H4 (cell line): ENCODE data around the gene ZCCHC9. TPM values are rescaled to one million over a fixed set of nuclear protein-coding genes. Genes with fewer than 3 reads are reported as not detected.
"Not testable (repeated sequence)": the region's sequence is repeated elsewhere in the genome, so short reads cannot be mapped to it uniquely, and the experiment has no call there.

ENCODE experiments used
- DNase-seq: peaks from one replicate; pipeline ENCODE4 v3.0.0-alpha.2; 2015; ENCODE audit warnings: low spot score
- total RNA-seq: library from RNA; depleted of rRNA; stranded (reverse); fragments of >200 nt; shearing (Covaris generic); gene quantifications from 2 replicates; pipeline ENCODE4 v1.2.3, GENCODE V29; 2014; rRNA removed

Gene ZCCHC9, protein sequence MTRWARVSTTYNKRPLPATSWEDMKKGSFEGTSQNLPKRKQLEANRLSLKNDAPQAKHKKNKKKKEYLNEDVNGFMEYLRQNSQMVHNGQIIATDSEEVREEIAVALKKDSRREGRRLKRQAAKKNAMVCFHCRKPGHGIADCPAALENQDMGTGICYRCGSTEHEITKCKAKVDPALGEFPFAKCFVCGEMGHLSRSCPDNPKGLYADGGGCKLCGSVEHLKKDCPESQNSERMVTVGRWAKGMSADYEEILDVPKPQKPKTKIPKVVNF
- total RNA-seq = 19.9 and 22.3 TPM in 2 replicates

DNA sequence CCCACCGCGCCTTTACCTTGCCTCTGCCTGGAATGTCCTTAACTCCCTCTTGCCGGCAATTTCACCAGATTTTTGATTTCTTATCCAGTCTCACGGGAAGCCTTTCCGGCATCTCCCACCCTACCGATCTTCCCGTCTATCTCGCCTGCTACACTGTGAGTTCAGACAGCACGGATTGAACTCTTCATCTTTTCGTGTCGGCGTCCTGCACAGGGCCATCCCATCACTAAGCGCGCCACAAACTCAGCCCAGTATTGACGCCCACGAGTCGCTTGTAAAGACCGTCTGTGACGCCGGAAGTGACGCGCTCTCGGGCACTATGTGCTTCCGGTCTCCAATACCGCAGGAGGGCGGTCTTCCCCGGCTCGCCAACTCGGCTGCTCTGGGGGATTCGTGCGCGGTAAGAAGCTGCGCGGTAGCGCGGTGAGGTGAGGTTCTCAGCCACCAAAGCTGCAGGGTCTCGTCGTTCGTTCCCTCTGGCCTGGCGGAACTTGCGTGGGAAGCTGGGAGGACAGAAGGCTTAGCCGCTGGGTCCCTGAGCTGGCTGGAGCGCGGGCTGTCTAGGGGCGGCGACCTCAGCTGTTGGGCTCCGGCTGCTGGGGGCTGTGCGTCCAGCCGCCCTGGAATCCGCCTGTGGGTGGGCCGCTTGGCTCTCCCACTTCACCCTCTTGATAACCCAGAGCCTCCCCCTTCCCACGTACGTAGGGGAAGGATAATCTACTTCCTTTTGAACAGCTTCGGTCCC lies at the start of gene ZCCHC9:
TSS of gene ZCCHC9 (plus strand) at position 317 of the 745 bp plus-strand sequence. CDS start 3,171 bp downstream, outside the sequence.
- DNase-seq = peak; percentile 91

- no peak for DNase-seq
Measured at GRCh38 chr5:81251922-81252321, 49.5 kb upstream of the ZCCHC9 start.

GRCh38 chr5:81252904-81253303 lies 48.5 kb upstream of the ZCCHC9 start:
- no peak for DNase-seq

- no peak for DNase-seq
Measured at GRCh38 chr5:81253875-81254274, 47.5 kb upstream of the ZCCHC9 start.

GRCh38 chr5:81254886-81255559 lies 46.4 kb upstream of the ZCCHC9 start:
- no peak for DNase-seq

- no peak for DNase-seq
Measured at GRCh38 chr5:81256766-81257165, 44.6 kb upstream of the ZCCHC9 start.

DNA sequence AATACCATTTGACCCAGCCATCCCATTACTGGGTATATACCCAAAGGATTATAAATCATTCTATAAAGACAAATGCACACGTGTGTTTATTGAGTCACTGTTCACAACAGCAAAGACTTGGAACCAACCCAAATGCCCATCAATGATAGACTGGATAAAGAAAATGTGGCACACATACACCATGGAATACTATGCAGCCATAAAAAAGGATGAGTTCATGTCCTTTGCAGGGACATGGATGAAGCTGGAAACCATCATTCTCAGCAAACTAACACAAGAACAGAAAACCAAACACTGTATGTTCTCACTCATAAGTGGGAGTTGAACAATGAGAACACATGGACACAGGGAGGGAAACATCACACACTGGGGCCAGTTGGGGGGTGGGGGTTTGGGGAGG lies 38.6 kb upstream of the ZCCHC9 start:
- not testable (repeated sequence) for DNase-seq

DNA sequence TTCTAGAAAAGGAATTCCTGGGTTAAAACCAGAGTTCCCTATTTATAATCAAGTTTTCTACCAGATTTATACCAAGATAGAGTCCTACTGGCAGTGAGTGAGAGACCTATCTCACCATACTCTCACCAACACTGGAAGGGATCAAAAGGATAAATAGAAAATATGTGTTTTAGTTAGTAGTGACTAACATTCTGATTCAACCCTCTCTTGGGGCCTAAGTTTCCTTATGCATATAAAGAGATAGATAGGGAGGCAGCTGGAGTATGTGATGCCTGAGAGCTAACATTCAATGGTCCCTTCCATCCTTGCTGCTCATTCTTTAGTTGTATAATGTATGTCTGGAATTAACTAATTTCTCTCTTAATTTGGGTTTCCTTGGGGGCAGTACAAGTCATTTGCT lies 36.3 kb upstream of the ZCCHC9 start:
- no peak for DNase-seq

- peak; percentile 39 for DNase-seq
Measured at GRCh38 chr5:81268521-81269196, 32.7 kb upstream of the ZCCHC9 start.

DNA sequence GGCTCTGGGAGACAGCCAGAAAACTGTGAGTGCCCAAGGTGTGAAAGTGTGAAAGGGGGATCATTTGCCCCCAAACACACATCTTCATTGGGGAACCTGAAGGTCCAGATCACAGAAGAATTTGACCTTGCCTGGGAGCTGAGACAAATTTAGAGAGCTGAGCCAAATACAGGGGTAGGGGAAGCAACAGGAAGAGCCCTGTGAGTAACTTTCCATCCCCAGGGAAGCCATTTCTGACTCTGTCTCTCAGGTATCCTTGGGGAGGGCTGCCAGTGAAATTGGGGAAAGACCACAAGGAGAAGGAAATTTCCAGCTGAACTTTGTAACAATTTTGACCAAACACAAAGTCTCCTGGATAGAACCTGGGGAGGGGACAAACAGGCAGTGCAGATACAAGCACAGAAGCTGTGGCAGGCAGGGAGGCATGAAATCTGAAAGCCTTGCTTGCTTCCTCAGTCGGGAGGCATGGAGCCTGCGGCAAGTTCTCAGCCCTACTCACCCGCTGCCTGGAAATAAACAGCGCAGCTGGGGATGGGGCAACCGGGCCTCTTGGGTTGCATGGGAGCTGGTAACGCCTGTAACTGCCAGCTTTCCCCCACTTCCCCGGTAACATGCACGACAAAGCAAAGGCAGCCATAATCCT lies 31.5 kb upstream of the ZCCHC9 start:
- no peak for DNase-seq

DNA sequence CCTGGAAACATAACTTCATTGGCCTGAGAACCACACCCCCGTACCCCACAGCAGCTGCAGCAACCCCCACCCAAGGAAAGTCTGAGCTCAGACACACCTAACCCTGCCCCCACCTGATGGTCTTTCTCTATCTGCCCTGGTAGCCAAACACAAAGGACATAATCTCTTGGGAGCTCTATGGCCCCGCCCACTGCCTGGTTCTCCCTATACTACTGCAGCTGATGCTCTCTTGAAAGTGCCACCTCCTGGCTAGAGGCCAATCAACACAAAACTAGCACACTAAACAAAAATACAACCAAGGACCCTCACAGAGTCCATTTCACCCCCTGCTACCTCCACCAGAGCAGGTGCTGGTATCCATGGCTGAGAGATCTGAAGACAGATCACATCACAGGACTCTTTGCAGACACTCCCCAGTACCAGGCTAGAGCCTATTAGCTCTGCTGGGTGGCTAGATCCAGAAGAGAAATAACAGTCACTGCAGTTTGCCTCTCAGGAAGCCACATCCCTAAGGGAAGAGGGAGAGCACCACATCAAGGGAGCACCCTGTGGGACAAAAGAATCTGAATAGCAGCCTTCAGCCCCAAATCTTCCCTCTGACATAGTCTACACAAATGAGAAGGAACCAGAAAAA lies 30.9 kb upstream of the ZCCHC9 start:
- DNase-seq = not testable (repeated sequence)

- no peak for DNase-seq
Measured at GRCh38 chr5:81283976-81284375, 17.4 kb upstream of the ZCCHC9 start.

DNA sequence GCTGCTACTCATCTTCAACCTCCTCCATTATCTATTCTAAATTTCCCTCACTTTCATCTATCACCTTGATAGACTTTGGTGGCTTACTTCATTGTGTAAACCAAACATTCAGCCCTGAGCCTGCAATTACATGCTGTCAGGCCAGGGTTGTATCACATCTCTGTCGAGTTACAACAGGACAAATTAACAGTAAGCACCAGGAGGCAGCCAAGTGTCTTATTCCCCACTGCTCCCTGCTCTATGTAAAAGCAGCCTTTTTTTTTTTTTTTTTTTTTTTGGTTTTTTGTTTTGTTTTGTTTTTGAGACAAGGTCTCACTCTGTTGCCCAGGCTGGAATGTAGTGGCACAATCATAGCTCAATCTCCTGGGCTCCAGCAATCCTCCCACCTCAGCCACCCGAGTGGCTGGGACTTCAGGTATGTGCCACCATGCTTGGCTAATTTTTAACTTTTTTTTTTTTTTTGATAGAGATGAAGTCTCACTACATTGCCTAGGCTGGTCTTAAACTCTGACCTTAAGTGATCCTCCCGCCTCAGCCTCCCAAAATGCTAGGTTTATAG lies 15.2 kb upstream of the ZCCHC9 start:
- DNase-seq = no peak

GRCh38 chr5:81288021-81288433 lies 13.4 kb upstream of the ZCCHC9 start:
- no peak for DNase-seq

DNA sequence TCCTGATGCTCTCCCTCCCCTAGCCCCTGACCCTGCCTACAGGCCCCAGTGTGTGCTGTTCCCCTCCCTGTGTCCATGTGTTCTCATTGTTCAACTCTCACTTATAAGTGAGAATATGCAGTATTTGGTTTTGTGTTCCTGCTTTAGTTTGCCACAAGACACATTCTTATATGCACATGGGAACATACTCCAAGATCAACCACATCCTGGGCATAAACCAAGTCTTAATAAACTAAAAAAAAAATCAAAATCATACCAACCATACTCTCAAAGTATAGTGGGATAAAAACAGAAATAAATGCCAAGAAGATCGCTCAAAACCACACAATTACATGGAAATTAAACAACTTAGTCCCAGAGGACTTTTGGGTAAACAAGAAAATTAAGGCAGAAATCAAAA lies 11.2 kb upstream of the ZCCHC9 start:
- no peak for DNase-seq

- DNase-seq = no peak
Measured at GRCh38 chr5:81292130-81292529, 9.3 kb upstream of the ZCCHC9 start.

GRCh38 chr5:81294021-81294420 lies 7.4 kb upstream of the ZCCHC9 start:
- not testable (repeated sequence) for DNase-seq

DNA sequence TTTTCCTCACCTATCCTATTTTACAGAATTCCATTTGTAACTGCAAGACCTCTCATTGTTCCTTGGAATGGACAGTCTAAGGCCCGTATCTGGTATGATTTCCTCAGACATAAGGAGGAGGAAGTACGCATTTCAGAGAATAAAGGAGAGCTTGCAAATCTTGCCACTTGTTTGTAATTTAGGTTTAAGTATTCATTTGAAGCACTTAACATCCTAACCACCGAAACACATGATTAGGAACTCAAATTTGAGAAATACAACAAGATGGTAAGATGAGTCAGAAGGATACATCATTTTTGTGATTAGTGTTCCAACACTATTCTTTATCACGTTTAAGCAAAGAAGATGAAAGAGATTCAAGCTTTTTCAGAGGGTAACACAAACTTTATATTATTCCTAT lies 3.9 kb upstream of the ZCCHC9 start:
- no peak for DNase-seq

DNA sequence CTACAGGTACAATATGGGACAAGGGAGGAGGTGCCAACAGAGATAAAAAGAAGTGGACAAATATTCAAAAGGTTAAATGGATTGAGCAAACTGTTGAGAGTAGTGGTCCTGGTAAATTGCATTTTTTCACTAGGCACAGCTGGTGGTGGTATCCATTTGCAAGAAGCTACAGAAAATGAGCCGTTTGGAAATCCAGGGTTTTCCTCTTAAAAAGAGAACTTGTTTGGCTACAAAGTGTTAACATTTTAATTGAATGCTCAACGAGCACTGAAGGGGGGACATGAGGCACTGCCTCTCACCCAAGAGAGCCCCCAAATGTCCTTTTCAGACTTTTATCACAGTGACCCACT lies 491 bp upstream of the ZCCHC9 start:
- no peak for DNase-seq

DNA sequence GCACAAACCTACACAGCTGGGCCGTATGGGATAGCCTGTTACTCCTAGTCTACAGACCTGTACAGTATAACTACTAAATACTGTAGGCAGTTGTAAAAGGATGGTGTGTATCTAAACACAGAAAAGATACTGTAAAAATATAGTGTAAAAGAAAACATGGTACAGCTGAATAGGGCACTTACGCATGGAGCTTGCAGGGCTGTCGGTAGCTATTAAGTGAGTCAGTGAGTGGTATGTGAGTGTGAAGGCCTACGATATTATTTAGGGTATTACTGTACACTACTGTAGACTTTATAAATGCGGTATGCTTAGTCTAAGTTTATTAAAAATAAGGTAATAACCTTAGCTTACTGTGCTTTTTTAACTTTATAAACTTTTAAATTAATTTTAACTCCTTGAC lies 1.2 kb downstream of the ZCCHC9 start:
- no peak for DNase-seq

DNA sequence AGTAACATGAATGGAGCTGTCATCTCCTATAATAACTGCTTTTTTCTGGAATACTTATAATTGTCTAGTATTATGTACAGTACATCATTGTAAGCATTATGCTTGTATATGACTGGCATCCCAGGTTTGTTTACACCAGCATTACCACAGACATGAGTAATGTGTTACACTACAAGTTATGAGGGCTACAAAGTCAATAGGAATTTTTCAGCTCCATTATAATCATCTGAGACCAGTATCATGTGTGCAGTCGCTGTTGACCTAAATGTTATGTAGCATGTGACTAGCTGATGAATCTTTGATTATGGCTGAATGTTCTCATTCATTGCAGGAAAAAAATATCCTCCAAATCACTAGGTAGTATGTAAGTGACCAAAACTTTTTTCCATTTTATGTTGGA lies 2.2 kb downstream of the ZCCHC9 start:
- peak; percentile 43 for DNase-seq
